GM12878 (cell line): ENCODE data around the gene DNAH11. TPM values are rescaled to one million over a fixed set of nuclear protein-coding genes. Genes with fewer than 3 reads are reported as not detected.

ENCODE experiments used
- ATAC-seq: fragments of 200-7000 bp; cut with Tn5 transposase; 3 replicates; pipeline ENCODE4 v1.9.1; 2020; ENCODE audit warnings: mild to moderate bottlenecking, moderate library complexity
- BruUV-seq: library from RNA; stranded (reverse); fragments of 400-500 nt; replicated peaks from 2 replicates; lab custom pipeline; 2021; lab: Mats Ljungman, UMichigan
- CTCF ChIA-PET: fragments of 300-600 bp; sonication (Branson Sonifier 250); formaldehyde crosslinking; extraction: SDS; loops from one replicate; lab custom pipeline; 2021; ENCODE audit warnings: inconsistent platforms; lab: Yijun Ruan, JAX
- POLR2A ChIA-PET: fragments of 350-600 bp; formaldehyde crosslinking; extraction: SDS; loops from one replicate; lab custom pipeline; 2021; ENCODE audit warnings: inconsistent platforms; lab: Charles Lee
- RAD21 ChIA-PET: fragments of 300-600 bp; sonication (Branson Sonifier 250); formaldehyde crosslinking; loops from one replicate; lab custom pipeline; 2023; ENCODE audit warnings: antibody characterized with exemption; ENCODE audit not compliant: unreplicated experiment; lab: Charles Lee
- SMC1A ChIA-PET: fragments of 300-600 bp; sonication (Branson Sonifier 250); formaldehyde crosslinking; loops from one replicate; lab custom pipeline; 2023; ENCODE audit not compliant: unreplicated experiment, uncharacterized antibody; lab: Charles Lee
- DNase-seq: peaks from one replicate; pipeline ENCODE4 v3.0.0-alpha.2; 2011; ENCODE audit warnings: low read depth, low spot score
- FAIRE-seq: peaks from 3 replicates; lab custom pipeline; 2011; peaks lifted over from hg19 to GRCh38; lab: Jason Lieb, UNC
- H2AFZ ChIP-seq: 2 replicates; pipeline ENCODE4 v1.6.0; 2011; ENCODE audit warnings: low read depth, low read length, control low read depth; ENCODE audit not compliant: control insufficient read depth
- H3K27ac ChIP-seq: 2 replicates; pipeline ENCODE4 v1.5.1; 2011; ENCODE audit warnings: control low read depth; ENCODE audit not compliant: control insufficient read depth, insufficient read depth
- H3K27me3 ChIP-seq, 2 experiments: replicated peaks in 1 of 2; 2 replicates each; pipeline versions ENCODE4 v1.6.0 to v1.6.1; 2011; ENCODE audit warnings: low read length in 1 of 2; ENCODE audit not compliant: control insufficient read depth in 2 of 2, insufficient read depth in 2 of 2
- H3K36me3 ChIP-seq, 2 experiments: 2 replicates each; pipeline ENCODE4 v1.5.1; 2011; ENCODE audit warnings: low read length in 1 of 2; ENCODE audit not compliant: control insufficient read depth in 2 of 2, insufficient read depth in 2 of 2
- H3K4me1 ChIP-seq: 2 replicates; pipeline ENCODE4 v1.6.1; 2011; ENCODE audit warnings: mild to moderate bottlenecking, low read length, moderate library complexity, mixed read lengths; ENCODE audit not compliant: control insufficient read depth, insufficient read depth
- H3K4me2 ChIP-seq: 2 replicates; pipeline ENCODE4 v1.6.0; 2011; ENCODE audit warnings: control low read depth; ENCODE audit not compliant: control insufficient read depth, insufficient read depth
- H3K4me3 ChIP-seq: fragments of 200-600 bp; sonication (generic); 2 replicates; pipeline ENCODE4 v1.5.1; 2016
- H3K79me2 ChIP-seq: 2 replicates; pipeline ENCODE4 v1.6.0; 2011; ENCODE audit warnings: low read length; ENCODE audit not compliant: control insufficient read depth, insufficient read depth
- H3K9ac ChIP-seq: 2 replicates; pipeline ENCODE4 v1.8.0; 2011; ENCODE audit warnings: low read length, control low read depth, mixed read lengths; ENCODE audit not compliant: control insufficient read depth, insufficient read depth
- H3K9me3 ChIP-seq: replicated peaks from 3 replicates; pipeline ENCODE4 v1.5.1; 2011; ENCODE audit warnings: mild to moderate bottlenecking, low read length; ENCODE audit not compliant: control insufficient read depth, insufficient read depth
- H4K20me1 ChIP-seq: 2 replicates; pipeline ENCODE4 v1.6.0; 2011; ENCODE audit not compliant: control insufficient read depth, insufficient read depth
- JUNB ChIP-seq: IDR thresholded peaks from 2 replicates; pipeline ENCODE4 v1.6.1; 2016; ENCODE audit warnings: antibody characterized with exemption, mild to moderate bottlenecking
- MYC ChIP-seq: IDR thresholded peaks from 2 replicates; pipeline ENCODE4 v1.6.1; 2011; ENCODE audit warnings: mild to moderate bottlenecking, low read length, moderate library complexity, inconsistent platforms; ENCODE audit not compliant: insufficient read depth, insufficient replicate concordance, insufficient read length, severe bottlenecking
- POLR2A ChIP-seq: IDR thresholded peaks from 2 replicates; pipeline ENCODE4 v1.6.1; 2011; ENCODE audit warnings: low read depth, mild to moderate bottlenecking, low read length
- POLR2AphosphoS5 ChIP-seq: IDR thresholded peaks from 2 replicates; pipeline ENCODE4 v1.6.1; 2011; ENCODE audit warnings: mild to moderate bottlenecking, low read length, inconsistent platforms
- STAT1 ChIP-seq: fragments of 450-650 bp; conservative IDR thresholded peaks from 2 replicates; pipeline ENCODE4 v1.6.1; 2014; ENCODE audit warnings: antibody characterized with exemption, mild to moderate bottlenecking
- WGBS: methylation state at CpG from one replicate; pipeline ENCODE4 v1.1.6; 2016; ENCODE audit warnings: low lambda C conversion rate; ENCODE audit not compliant: insufficient replicate concordance, insufficient coverage; ENCODE audit errors: missing lambda C conversion rate; 5-methylcytosine and 5-hydroxymethylcytosine counted together
- in situ Hi-C: fragments of 300-500 bp; cut with MboI; formaldehyde crosslinking; loops from 9 replicates; pipeline ENCODE4 v1.14.3; 2018; ENCODE audit warnings: mixed read lengths
- intact Hi-C: fragments of 100-400 bp; cut with micrococcal nuclease; formaldehyde crosslinking; loops from one replicate; pipeline ENCODE4 v1.14.2; 2022; ENCODE audit not compliant: unreplicated experiment
- polyA plus RNA-seq, 11 experiments: library from polyadenylated mRNA; depleted of rRNA in 4 of 11; unstranded in 6 of 11; stranded (reverse) in 5 of 11; fragments of >200 nt; fragmentation: Nextera tagmentation in 4 of 11; fragmentation: Illumina TruSeq in 1 of 11; extraction: Ambion mirVana in 4 of 11; extraction: Trizol in 1 of 11; gene quantifications; 1 replicate in 1 of 11; 2 replicates in 10 of 11; pipeline versions ENCODE4 v1.2.1 to v1.2.3, GENCODE V29; 2011 to 2016; ENCODE audit warnings: inconsistent platforms in 2 of 11, missing spikeins in 2 of 11, low read depth in 1 of 11
- total RNA-seq, 4 experiments: library from RNA; depleted of rRNA in 3 of 4; stranded (reverse); fragments of >200 nt in 3 of 4; fragmentation: Illumina TruSeq in 1 of 4; extraction: Trizol in 1 of 4; gene quantifications; 2 replicates each; pipeline versions ENCODE4 v1.2.1 to v1.2.3, GENCODE V29; 2013 to 2021
- TF ChIP-seq, protein P1 (sequence below): fragments of 450-650 bp; IDR thresholded peaks from 2 replicates; pipeline ENCODE4 v1.6.1; 2017; ENCODE audit warnings: mild to moderate bottlenecking, moderate library complexity

Gene DNAH11
- total and polyA plus RNA-seq, 10 of the 15 experiments (the other 5 are each of a cell fraction or from before 2014, with no cell fraction given) = 0.03 to 0.56 (median 0.10) TPM

DNA sequence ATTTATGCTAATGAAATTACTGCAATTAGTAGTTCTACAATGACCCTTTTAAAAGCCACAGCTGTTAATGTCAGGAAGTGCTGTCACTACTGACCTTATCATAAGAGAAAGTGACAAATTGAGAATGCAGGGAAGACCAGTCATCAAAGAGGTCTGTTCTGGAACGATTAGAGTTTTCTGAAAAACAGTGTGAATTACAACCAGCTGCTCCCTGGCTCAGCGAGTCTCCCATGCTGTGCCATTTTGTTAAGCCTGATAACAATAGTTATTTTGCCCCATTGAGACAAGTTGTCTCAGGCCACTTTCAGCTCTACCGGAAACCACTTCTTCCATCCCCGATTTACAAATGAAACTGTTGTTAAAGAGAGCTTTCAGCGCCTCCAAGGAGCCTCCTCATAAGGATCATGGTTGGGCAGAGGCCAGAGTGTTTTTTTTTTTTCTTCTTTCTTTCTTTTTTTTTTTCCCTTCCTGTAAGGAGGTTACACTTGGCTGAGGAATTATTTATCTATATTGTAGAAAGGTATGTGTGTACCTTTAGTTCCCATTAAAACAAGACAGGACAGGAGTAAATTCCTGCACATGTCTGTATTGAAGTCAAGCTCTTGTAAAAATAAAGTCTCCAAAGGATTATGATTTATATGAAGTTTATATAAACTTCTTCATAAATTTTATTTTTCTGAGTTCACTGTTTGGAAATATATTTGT lies 229.2 kb downstream of the DNAH11 start (continued):
- TF ChIP-seq, protein P1, sequence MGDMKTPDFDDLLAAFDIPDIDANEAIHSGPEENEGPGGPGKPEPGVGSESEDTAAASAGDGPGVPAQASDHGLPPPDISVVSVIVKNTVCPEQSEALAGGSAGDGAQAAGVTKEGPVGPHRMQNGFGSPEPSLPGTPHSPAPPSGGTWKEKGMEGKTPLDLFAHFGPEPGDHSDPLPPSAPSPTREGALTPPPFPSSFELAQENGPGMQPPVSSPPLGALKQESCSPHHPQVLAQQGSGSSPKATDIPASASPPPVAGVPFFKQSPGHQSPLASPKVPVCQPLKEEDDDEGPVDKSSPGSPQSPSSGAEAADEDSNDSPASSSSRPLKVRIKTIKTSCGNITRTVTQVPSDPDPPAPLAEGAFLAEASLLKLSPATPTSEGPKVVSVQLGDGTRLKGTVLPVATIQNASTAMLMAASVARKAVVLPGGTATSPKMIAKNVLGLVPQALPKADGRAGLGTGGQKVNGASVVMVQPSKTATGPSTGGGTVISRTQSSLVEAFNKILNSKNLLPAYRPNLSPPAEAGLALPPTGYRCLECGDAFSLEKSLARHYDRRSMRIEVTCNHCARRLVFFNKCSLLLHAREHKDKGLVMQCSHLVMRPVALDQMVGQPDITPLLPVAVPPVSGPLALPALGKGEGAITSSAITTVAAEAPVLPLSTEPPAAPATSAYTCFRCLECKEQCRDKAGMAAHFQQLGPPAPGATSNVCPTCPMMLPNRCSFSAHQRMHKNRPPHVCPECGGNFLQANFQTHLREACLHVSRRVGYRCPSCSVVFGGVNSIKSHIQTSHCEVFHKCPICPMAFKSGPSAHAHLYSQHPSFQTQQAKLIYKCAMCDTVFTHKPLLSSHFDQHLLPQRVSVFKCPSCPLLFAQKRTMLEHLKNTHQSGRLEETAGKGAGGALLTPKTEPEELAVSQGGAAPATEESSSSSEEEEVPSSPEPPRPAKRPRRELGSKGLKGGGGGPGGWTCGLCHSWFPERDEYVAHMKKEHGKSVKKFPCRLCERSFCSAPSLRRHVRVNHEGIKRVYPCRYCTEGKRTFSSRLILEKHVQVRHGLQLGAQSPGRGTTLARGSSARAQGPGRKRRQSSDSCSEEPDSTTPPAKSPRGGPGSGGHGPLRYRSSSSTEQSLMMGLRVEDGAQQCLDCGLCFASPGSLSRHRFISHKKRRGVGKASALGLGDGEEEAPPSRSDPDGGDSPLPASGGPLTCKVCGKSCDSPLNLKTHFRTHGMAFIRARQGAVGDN = no peak
- TF ChIP-seq POLR2A = no peak
- no peak for TF ChIP-seq MYC

DNA sequence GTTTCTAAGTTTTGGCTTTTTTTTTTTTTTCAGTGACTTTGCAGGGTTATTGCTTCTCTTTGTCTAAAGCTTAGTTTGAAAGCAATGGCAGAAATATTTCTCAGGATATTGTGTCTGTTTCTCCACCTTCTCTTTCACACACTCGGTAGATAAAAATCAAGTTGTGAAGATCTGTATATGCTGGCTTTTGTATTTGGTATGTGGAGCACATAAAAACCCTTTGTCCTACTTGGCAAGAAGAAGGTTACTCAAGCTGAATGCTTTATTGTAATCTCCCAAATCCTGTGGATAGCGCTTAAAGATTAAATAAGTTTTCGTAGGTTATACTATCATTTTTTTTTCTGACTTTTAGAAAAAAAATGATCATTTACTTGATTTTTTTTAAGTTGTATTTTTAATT lies 230.5 kb downstream of the DNAH11 start:
- ChIA-PET SMC1A (interaction anchor here (0.9 kb wide), 1 partner anchor 170 kb away, joined by 3 read pairs; no protein-coding TSS in a partner anchor), POLR2A (no interaction called here), CTCF (interaction anchor here (1.2 to 1.7 kb wide), 2 partner anchors 205 to 516 kb away, joined by 3 to 4 read pairs; no protein-coding TSS in a partner anchor), RAD21 (interaction anchor here (1.0 kb wide), 1 partner anchor 8 kb away, joined by 3 read pairs; no protein-coding TSS in a partner anchor)
- DNase-seq (no peak), FAIRE-seq (no peak), ATAC-seq (no peak)
- Histone ChIP-seq H3K27me3 (0 out of 4 replicates have a peak, but pooled peaks cover 0 to 2% of the 10 kb centered on the region in 2 experiments), H3K36me3 (no peaks in the 10 kb centered on the region), H3K79me2 (no peaks in the 10 kb centered on the region), H3K27ac (no peak overlapping the region), H3K9ac (no peak overlapping the region), H3K4me1 (no peaks in the 10 kb centered on the region), H3K4me3 (no peak overlapping the region), H2AFZ (no peak overlapping the region), H3K9me3 (no peaks in the 10 kb centered on the region), H3K4me2 (no peak overlapping the region), H4K20me1 (no peaks in the 10 kb centered on the region)
- no peak for TF ChIP-seq STAT1
- TF ChIP-seq JUNB = no peak
- no peak for TF ChIP-seq POLR2AphosphoS5
- BruUV-seq = no TSS peak
- in situ Hi-C loops = no loop called here
- 80% methylated on average over 3 of the region's 3 CpGs for WGBS
- intact Hi-C loops = loop anchor here (5.0 kb wide), 1 partner anchor 309 kb away; no protein-coding TSS in a partner anchor
